GM21526 (cell line): Measurements from ENCODE around the gene SRP9.
"Not testable (repeated sequence)": the region's sequence is repeated elsewhere in the genome, so short reads cannot be mapped to it uniquely, and the experiment has no call there.

Experiments
- ATAC-seq: cut with Tn5 transposase; IDR thresholded peaks from one replicate; pipeline ENCODE4 v1.9.1; 2021; ENCODE audit warnings: moderate library complexity; ENCODE audit not compliant: unreplicated experiment, low FRiP score

SRP9 gene

DNA sequence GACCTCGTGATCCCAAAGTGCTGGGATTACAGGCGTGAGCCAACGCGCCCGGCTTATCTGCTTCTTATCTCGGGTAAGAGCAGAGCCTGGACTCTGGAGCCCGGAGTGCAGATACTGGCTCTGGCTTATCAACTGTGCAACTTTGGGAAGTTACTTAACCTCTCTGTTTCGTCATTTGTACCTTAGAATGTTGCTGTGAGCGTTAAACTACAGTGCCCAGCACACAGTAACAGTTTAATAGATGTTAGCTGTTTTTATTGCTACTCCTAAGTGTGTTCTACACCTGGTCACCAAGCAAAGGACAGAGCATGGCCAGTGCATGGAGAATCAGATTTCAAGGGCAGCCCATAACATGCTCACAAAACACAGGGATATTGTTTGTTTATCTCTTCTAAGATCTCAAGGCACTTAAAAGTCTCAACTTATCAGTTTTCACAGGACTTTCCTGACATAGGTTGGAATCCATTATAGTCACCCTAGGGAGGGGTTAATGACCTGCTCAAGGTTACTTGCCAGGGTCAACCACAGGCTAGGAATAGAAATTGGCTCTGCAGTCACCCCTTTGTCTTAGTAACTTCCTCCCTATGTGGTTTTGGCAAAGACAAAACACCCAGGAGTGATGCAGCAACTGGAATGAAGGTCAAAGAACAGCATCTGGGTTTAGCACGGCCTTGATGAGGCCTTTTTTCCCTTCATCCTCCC is 22.5 kb upstream of the SRP9 start:
- no peak for ATAC-seq

- no peak for ATAC-seq
These were observed 21.8 kb upstream of the SRP9 start for GRCh38 chr1:225755671-225756319.

- ATAC-seq, result no peak
These were observed 19.5 kb upstream of the SRP9 start for GRCh38 chr1:225757927-225758656.

DNA sequence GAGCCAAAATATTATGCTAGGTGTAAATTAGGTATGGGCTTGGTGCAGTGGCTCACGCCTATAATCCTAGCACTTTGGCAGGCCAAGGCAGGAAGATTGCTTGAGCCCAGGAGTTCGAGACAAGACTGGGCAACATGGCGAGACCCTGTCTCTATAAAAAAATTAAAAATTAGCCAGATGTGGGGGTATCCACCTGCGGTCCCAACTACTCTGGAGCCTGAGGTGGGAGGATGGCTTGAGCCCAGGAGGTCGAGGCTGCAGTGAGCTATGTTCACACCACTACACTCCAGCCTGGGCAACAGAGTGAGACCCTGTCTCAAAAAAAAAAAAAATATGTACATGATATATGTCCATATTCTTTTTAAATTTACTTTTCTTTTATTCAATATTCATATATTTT is 17.7 kb upstream of the SRP9 start:
- ATAC-seq, result not testable (repeated sequence)

DNA sequence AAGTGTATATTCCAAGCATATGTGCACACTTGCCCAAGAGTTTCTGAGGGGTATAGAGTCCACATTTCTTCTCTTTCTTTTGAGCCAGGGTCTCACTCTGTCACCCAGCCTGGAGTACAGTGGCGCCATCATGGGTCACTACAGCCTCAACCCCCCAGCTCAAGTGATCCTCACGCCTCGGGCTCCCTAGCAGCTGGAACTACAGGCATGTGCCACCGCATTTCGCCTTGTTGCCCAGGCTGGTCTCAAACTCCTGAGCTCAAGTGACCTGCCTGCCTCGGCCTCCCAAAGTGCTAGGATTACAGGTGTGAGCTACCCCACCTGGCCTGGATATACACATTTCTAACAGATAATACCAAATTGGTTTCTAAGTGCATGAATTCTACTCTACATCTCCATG is 17.1 kb upstream of the SRP9 start:
- no peak for ATAC-seq

DNA sequence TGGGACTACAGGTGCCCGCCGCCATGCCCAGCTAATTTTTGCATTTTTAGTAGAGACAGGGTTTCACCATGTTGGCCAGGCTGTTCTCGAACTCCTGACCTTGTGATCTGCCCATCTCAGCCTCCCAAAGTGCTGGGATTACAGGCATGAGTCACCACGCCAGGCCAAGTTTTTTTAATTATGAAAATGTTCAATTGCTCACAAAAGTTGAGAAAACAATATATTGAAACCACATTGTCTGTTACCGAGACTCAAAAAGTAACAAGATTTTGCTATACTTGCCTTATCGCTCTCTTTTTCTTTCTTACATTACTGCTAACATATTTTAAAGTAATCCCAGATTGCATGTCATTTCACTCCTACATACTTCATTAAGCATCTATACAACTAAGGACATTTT is 16.2 kb upstream of the SRP9 start:
- not testable (repeated sequence) for ATAC-seq

- no peak for ATAC-seq
These were observed 15.6 kb upstream of the SRP9 start for GRCh38 chr1:225762002-225762441.

- ATAC-seq, result no peak
These were observed 15.2 kb upstream of the SRP9 start for GRCh38 chr1:225762444-225762843.

GRCh38 chr1:225763716-225764548 is 13.7 kb upstream of the SRP9 start:
- no peak for ATAC-seq

DNA sequence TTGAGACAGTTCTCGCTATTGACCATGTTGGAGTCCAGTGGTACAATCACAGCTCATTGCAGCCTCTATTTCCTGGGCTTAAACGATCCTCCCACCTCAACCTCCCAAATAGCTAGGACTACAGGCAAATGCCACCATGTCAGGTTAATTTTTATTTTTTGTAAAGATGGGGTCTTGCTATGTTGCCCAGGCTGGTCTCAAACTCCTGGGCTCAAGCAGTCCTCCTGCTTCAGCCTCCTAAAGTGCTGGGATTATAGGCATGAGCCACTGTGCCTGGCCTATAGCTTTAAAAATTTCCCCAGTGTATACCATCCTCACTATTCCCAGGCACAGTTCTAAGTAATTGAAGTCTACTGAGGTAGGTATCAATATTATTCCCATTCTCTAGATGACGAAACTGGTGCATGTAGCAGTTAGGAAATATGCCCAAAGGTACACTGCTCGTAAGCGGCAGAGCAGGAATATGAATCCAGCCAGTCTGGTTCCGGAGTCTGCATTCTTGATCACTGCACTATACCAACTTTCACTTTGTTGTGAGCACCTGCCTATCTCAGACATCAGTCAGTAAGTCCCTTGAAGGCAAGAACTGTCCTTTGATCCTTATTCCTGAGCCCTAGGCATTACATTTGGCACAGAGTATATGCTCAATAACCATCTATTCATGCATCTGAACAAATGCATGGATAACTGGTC is 11.5 kb upstream of the SRP9 start:
- no peak for ATAC-seq

- no peak for ATAC-seq
These were observed 10.5 kb upstream of the SRP9 start for GRCh38 chr1:225766967-225767633.

DNA sequence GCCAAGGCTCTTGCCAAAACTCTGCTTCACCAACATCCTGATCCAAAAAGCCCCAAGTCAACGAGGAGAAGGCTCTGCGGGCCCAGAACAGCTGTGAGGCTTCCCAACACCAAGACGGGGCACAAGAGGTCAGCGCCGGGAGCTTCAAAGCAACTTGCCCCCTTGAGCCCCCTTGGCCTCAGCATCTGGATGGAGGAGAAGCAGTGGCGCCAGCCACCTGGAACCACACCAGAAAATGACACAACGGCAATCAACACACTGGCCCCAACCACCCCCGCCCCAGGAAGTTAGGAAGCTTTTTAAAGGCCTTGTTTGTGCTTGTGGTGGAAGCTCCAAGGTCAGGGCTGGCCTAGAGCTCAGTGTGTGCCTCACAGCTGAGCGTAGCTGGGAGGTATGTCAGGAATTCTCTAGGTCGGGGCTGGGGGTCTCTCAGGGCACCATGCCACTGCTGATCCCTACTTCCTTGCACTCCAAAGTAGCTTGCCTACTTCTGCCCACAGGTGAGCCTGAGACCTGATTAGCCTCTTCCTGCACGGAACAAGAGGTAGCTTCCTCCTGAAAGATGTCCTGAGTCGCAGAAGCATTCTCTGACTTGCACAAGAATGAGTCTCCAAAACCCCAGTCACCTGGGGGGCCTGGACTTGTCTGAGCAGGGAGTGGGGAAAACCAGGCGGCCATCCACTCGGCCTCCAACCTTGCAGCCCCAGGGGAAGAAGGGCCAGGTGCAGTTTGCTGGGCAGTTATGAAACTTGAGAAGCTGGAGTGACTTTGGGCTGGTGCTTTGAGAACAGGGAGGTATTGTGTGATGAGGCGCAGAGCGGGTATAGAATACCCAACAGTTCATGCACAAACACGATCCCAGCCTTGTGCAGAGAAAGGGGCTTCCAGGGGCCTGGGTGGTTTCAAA is 9.7 kb upstream of the SRP9 start:
- no peak for ATAC-seq

- no peak for ATAC-seq
These were observed 8.8 kb upstream of the SRP9 start for GRCh38 chr1:225768662-225769426.

- no peak for ATAC-seq
These were observed 7.9 kb upstream of the SRP9 start for GRCh38 chr1:225769687-225770086.

GRCh38 chr1:225770561-225771248 is 6.9 kb upstream of the SRP9 start:
- ATAC-seq, result no peak

DNA sequence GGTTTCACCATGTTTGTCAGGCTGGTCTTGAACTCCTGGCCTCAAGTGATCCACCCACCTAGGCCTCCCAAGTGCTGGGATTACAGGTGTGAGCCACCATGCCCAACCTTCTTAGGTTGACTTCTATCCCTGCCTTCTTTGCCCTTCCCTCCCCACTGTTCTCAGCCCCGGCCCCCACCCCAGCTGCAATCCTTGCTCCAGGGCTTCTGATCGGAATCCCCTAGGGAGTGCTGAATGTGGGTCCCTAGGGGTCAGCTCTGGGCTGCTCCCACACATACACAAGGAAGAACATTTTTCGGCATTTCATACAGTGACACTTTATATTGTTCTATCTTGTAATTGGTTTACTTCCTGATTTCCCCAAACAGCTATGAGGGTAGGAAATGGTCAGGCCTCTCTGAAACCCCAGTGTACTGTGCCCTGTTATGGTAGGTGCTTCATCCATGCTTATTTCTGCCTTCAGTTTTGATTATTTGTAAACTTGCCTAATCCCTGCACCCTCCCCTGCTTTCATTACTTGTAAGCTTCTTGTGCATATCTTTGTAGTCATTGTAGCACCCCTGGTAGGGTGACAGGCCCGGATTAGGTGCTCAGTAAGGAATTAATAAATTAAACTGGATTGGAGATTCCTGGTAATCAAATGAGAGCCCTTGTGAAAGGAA is 5.8 kb upstream of the SRP9 start:
- ATAC-seq, result no peak

GRCh38 chr1:225772323-225772768 is 5.3 kb upstream of the SRP9 start:
- ATAC-seq, result no peak
